Ovary (tissue), 9 donors: Measurements from ENCODE around the gene CABLES1. TPM values are rescaled to one million over a fixed set of nuclear protein-coding genes. Genes with fewer than 3 reads are reported as not detected.

ENCODE experiments used
- DNase-seq, 5 donors: peaks; one replicate each; pipeline ENCODE4 v3.0.0-alpha.2; 2019 to 2020
- H3K27ac ChIP-seq, 2 donors: fragments of 200-600 bp; one replicate each; pipeline versions ENCODE4 v1.5.1 to v1.8.0; 2019 to 2022
- H3K27me3 ChIP-seq: fragments of 200-600 bp; one replicate; pipeline ENCODE4 v1.8.0; 2022
- H3K36me3 ChIP-seq: fragments of 200-600 bp; sonication (generic); one replicate; pipeline ENCODE4 v1.5.1; 2019
- H3K4me1 ChIP-seq: one replicate; pipeline ENCODE4 v1.8.1; 2013; ENCODE audit warnings: mild to moderate bottlenecking, moderate library complexity; ENCODE audit not compliant: insufficient read depth
- H3K4me3 ChIP-seq: fragments of 200-600 bp; sonication (generic); one replicate; pipeline ENCODE4 v1.5.1; 2017
- H3K9me3 ChIP-seq, 2 donors: fragments of 200-600 bp in 1 of 2; sonication (generic) in 1 of 2; one replicate each; pipeline versions ENCODE4 v1.5.1 to v1.8.1; 2013 to 2019; ENCODE audit warnings: mild to moderate bottlenecking in 1 of 2, moderate library complexity in 1 of 2
- EP300 ChIP-seq: sonication (generic); formaldehyde crosslinking; IDR thresholded peaks from one replicate; pipeline ENCODE4 v1.6.1; 2017; ENCODE audit warnings: antibody characterized with exemption
- POLR2A ChIP-seq: fragments of 450-650 bp; IDR thresholded peaks from one replicate; pipeline ENCODE4 v1.6.1; 2017; ENCODE audit warnings: antibody characterized with exemption, mild to moderate bottlenecking, moderate library complexity
- WGBS, 3 donors: extraction: QIAGEN DNeasy Blood & Tissue Kit in 1 of 3; methylation state at CpG; one replicate each; pipeline versions ENCODE4 v1.1.5 to v1.1.7; 2013 to 2017; 5-methylcytosine and 5-hydroxymethylcytosine counted together
- intact Hi-C, 4 donors: fragments of 100-400 bp; cut with DNase I; formaldehyde crosslinking; loops; one replicate each; pipeline versions ENCODE4 v1.11.0 to v1.15.1; 2022 to 2023
- polyA plus RNA-seq, 2 donors: library from polyadenylated mRNA; stranded (reverse); fragments of 200-250 nt in 1 of 2; fragments of 350-450 nt in 1 of 2; fragmentation: Illumina TruSeq in 1 of 2; extraction: RNeasy Lipid Tissue Mini Kit (QIAGEN cat#74804) in 1 of 2; gene quantifications; one replicate each; pipeline ENCODE4 v1.2.3, GENCODE V29; 2013 to 2014
- total RNA-seq, 7 donors: library from RNA; depleted of rRNA in 2 of 7; stranded (reverse); fragments of >200 nt in 2 of 7; fragmentation: NEBNext Ultra II Directional in 3 of 7; extraction: Animal tissue kit (Norgen Biotek cat#: 25700) in 3 of 7; gene quantifications; one replicate each; pipeline versions ENCODE4 v1.1.0 to v1.2.4, GENCODE V29; 2016 to 2023
- TF ChIP-seq, protein P1 (sequence below), 3 donors: fragments of 450-650 bp in 2 of 3; fragments of 200-600 bp in 1 of 3; IDR thresholded peaks; one replicate each; pipeline versions ENCODE4 v1.5.1 to v1.8.0; 2016 to 2022; ENCODE audit warnings: antibody characterized with exemption in 3 of 3, mild to moderate bottlenecking in 1 of 3
- donor health status: DM: no; HTN: no; CAD: no; lungs with moderate emphysema.
- donor health status: DM: no; HTN: no; CAD: no.
- donor health status: Bipolar disorder and iron deficiency.
- donor health status: DM: yes; HTN: yes; CAD: no.
- donor health status: DM: no; HTN: no; CAD: no.
- donor health status: DM: yes; HTN: yes; CAD: no.

Gene CABLES1
- total and polyA plus RNA-seq, 9 donors = 2.6 to 8.9 (median 5.3) TPM

DNA sequence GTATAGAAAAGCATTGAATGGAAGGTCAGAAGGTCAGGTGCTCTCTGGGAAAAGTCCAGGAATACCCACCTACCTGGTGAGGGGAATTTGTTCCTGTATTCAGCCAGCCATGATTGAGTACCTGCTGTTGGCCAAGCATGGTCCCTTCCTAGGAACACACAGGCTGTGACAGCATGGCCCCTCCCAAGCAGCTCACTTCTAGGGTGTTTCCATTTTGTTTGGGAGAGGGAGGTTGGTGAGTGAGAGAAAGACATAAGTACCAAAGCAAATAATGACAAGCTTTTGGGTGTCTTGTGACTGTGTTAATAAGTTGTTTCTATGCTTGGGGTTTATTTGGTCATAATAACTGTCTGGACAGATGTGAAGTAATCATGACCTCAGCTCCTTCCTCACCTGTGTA, 46.3 kb downstream of the CABLES1 start:
- intact Hi-C loops = no loop called here
- H3K4me1 ChIP-seq = no peaks in the 10 kb centered on the region
- DNase-seq = no peak
- H3K36me3 ChIP-seq = no peaks in the 10 kb centered on the region
- H3K27me3 ChIP-seq = no peaks in the 10 kb centered on the region
- no peak overlapping the region for H3K4me3 ChIP-seq
- no peak overlapping the region for H3K27ac ChIP-seq
- H3K9me3 ChIP-seq = no peaks in the 10 kb centered on the region
- TF ChIP-seq, protein P1, sequence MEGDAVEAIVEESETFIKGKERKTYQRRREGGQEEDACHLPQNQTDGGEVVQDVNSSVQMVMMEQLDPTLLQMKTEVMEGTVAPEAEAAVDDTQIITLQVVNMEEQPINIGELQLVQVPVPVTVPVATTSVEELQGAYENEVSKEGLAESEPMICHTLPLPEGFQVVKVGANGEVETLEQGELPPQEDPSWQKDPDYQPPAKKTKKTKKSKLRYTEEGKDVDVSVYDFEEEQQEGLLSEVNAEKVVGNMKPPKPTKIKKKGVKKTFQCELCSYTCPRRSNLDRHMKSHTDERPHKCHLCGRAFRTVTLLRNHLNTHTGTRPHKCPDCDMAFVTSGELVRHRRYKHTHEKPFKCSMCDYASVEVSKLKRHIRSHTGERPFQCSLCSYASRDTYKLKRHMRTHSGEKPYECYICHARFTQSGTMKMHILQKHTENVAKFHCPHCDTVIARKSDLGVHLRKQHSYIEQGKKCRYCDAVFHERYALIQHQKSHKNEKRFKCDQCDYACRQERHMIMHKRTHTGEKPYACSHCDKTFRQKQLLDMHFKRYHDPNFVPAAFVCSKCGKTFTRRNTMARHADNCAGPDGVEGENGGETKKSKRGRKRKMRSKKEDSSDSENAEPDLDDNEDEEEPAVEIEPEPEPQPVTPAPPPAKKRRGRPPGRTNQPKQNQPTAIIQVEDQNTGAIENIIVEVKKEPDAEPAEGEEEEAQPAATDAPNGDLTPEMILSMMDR (IDR thresholded peaks at IDR 0.05) = no peak
- no peak for TF ChIP-seq EP300
- TF ChIP-seq POLR2A = no peak

DNA sequence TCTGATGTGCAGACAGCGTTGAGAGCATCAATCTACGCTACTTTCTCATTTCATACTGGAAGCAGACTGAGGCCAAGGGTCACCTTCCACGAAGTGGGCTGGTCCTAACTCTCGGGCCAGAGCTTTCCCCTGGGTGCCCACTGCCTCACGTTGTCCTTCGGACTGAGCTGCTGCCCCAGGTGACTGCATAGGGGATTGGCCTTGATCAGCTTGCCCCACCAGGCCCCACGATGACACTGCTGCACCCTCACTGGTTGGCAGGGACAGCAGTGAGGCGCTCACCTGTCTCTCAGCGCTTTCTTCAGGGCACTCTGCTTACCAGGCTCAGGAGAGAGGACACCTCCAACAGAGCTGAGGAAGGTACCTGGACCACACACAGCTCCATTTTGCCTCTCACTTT, 47.3 kb downstream of the CABLES1 start:
- TF ChIP-seq EP300 (no peak), POLR2A (no peak)
- TF ChIP-seq, protein P1 (IDR thresholded peaks at IDR 0.05) = no peak
- H3K4me1 ChIP-seq = no peaks in the 10 kb centered on the region
- intact Hi-C loops = no loop called here
- no peak for DNase-seq
- H3K27ac ChIP-seq = no peak overlapping the region
- no peaks in the 10 kb centered on the region for H3K9me3 ChIP-seq
- H3K4me3 ChIP-seq = no peak overlapping the region
- H3K36me3 ChIP-seq = no peaks in the 10 kb centered on the region
- WGBS, 3 donors = 94% methylated on average over 9 of the region's 9 CpGs
- H3K27me3 ChIP-seq = no peaks in the 10 kb centered on the region

DNA sequence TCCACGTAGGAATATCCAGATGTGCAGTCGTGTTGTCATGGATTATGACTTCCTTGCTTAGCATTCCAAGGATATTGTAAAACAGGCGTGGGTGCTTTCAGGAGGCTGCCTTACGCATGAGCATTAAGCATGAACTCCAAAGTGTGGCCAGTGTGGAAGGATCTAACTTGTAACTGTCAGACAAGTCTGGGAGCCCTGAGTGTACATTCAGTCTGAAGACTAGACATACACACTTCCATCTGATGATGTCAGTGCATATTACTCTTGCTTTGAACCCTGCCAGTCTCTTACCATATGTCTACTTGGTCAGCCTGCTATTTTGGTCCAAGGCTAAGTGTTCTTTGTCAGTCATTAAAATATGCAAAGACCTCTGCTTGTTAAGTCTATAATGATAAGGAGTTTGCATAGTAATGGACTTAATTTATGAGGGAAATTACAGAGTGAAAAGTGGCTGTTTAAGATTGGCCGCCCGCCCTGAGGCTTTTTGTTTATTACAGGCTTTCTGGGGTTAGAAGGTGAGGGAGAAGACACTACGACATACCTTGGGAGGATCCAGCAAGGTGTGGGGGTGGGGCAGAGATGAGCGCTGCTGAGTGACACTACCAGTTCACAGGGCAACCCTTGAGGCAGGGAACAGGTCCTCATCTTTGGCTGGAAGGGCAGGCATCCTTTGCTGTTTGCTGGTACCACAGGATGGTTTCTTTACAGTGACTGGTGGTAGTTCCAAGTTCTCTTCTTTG, 48.3 kb downstream of the CABLES1 start:
- no peaks in the 10 kb centered on the region for H3K9me3 ChIP-seq
- intact Hi-C loops = no loop called here
- H3K36me3 ChIP-seq = no peaks in the 10 kb centered on the region
- 45 to 56% (median 51%) methylated on average over 8 of the region's 8 CpGs for WGBS, 3 donors
- no peaks in the 10 kb centered on the region for H3K27me3 ChIP-seq
- no peak overlapping the region for H3K4me3 ChIP-seq
- H3K27ac ChIP-seq = no peak overlapping the region
- TF ChIP-seq, protein P1 (IDR thresholded peaks at IDR 0.05) = no peak
- TF ChIP-seq EP300 (no peak), POLR2A (no peak)
- no peak for DNase-seq
- H3K4me1 ChIP-seq = no peaks in the 10 kb centered on the region

DNA sequence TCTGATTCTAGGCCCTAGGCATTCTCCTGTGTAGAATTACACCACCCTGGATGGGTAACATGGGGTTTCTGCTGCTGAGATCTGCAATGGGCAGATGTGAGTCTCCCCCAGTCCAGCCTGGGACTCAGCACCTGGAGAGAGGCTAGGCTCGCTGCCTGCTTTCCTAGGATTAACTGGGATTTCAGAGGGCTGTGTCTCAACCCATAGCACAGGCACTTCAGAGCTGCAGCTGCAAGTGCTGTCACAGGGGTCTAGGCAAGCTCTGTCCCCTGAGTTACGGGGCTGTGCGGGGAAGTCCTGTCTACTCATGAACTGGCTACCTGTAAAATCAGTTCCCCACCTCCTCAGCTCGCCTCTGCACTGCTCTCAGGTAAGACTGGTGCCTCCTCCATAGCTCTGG, 51.5 kb downstream of the CABLES1 start:
- Histone ChIP-seq H3K27ac (no peak overlapping the region), H3K27me3 (no peaks in the 10 kb centered on the region), H3K9me3 (no peaks in the 10 kb centered on the region), H3K4me3 (no peak overlapping the region), H3K36me3 (no peaks in the 10 kb centered on the region), H3K4me1 (no peaks in the 10 kb centered on the region)
- no peak for DNase-seq
- intact Hi-C loops = no loop called here
- whole genome bisulfite sequencing, 3 donors = 90 to 97% (median 96%) methylated on average over 4 of the region's 4 CpGs
- TF ChIP-seq POLR2A (no peak), EP300 (no peak)
- TF ChIP-seq, protein P1 (IDR thresholded peaks at IDR 0.05) = no peak
